Spleen (tissue), 7 donors: ENCODE measurements around the gene SYCP2L.
"Not testable (repeated sequence)": the region's sequence is repeated elsewhere in the genome, so short reads cannot be mapped to it uniquely, and the experiment has no call there.

ENCODE experiments used
- POLR2A ChIP-seq, 3 donors: fragments of 450-650 bp; IDR thresholded peaks; one replicate each; pipeline ENCODE4 v1.5.1; 2017; ENCODE audit warnings: antibody characterized with exemption in 3 of 3, mild to moderate bottlenecking in 1 of 3
- TF ChIP-seq, protein P1 (sequence below), 11 experiments: fragments of 200-600 bp in 7 of 11; fragments of 450-650 bp in 4 of 11; sonication (generic) in 4 of 11; IDR thresholded peaks in 8 of 11; conservative IDR thresholded peaks in 3 of 11; 1 replicate in 7 of 11; 2 replicates in 4 of 11; pipeline versions ENCODE4 v1.4.0 to v1.8.0; 2016 to 2021; ENCODE audit warnings: antibody characterized with exemption in 11 of 11, inconsistent platforms in 4 of 11, mild to moderate bottlenecking in 1 of 11
- donor health status: DM: no; HTN: no; CAD: no; lungs with moderate emphysema.
- donor health status: DM: no; HTN: no; CAD: no.
- donor health status: DM: no; HTN: no; CAD: no.

DNA sequence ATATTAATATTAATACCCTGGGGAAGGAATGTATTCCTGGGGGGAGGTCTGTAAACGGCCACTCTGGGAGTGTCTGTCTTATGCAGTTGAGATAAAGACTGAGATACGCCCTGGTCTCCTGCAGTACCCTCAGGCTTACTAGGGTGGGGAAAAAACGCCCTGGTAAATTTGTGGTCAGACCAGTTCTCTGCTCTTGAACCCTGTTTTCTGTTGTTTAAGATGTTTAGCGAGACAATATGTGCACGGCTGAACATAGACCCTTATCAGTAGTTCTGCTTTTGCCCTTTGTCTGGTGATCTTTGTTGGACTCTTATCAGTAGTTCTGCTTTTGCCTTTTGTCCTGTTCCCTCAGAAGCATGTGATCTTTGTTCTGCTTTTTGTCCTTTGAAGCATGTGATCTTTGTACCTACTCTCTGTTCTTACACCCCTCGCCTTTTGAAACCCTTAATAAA lies 33.0 kb upstream of the SYCP2L start:
- TF ChIP-seq, protein P1, sequence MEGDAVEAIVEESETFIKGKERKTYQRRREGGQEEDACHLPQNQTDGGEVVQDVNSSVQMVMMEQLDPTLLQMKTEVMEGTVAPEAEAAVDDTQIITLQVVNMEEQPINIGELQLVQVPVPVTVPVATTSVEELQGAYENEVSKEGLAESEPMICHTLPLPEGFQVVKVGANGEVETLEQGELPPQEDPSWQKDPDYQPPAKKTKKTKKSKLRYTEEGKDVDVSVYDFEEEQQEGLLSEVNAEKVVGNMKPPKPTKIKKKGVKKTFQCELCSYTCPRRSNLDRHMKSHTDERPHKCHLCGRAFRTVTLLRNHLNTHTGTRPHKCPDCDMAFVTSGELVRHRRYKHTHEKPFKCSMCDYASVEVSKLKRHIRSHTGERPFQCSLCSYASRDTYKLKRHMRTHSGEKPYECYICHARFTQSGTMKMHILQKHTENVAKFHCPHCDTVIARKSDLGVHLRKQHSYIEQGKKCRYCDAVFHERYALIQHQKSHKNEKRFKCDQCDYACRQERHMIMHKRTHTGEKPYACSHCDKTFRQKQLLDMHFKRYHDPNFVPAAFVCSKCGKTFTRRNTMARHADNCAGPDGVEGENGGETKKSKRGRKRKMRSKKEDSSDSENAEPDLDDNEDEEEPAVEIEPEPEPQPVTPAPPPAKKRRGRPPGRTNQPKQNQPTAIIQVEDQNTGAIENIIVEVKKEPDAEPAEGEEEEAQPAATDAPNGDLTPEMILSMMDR (IDR thresholded peaks at IDR 0.05 in 8 of 11, conservative IDR thresholded peaks at IDR 0.05 in 3 of 11) = not testable (repeated sequence)
- TF ChIP-seq POLR2A (IDR thresholded peaks at IDR 0.05) = not testable (repeated sequence)
